Activated T-cell treated with anti-CD3 and anti-CD28 coated beads, Interleukin-2, amount 50 U/mL, for 24 hours (primary cell): ENCODE measurements around the gene IL23A.
A peak's percentile ranks its signal among the peaks of the same experiment; 100 is the strongest.

ENCODE experiments used
- DNase-seq: peaks from one replicate; pipeline ENCODE4 v3.0.0-alpha.2; 2020
- H3K27ac Mint-ChIP-seq: 2 replicates; pipeline ENCODE4 v1.8.0; 2020; ENCODE audit warnings: mild to moderate bottlenecking, mixed read lengths
- H3K27me3 Mint-ChIP-seq: 2 replicates; pipeline ENCODE4 v1.8.0; 2020; ENCODE audit warnings: mixed read lengths
- H3K36me3 Mint-ChIP-seq: 2 replicates; pipeline ENCODE4 v1.8.0; 2020; ENCODE audit warnings: low read depth, mixed read lengths
- H3K4me1 Mint-ChIP-seq: 2 replicates; pipeline ENCODE4 v1.8.0; 2020; ENCODE audit warnings: low read depth, mixed read lengths
- H3K4me3 Mint-ChIP-seq: 2 replicates; pipeline ENCODE4 v1.8.0; 2020; ENCODE audit warnings: mild to moderate bottlenecking, moderate library complexity, mixed read lengths
- H3K9me3 Mint-ChIP-seq: 2 replicates; pipeline ENCODE4 v1.8.0; 2020; ENCODE audit warnings: mixed read lengths

IL23A gene, protein sequence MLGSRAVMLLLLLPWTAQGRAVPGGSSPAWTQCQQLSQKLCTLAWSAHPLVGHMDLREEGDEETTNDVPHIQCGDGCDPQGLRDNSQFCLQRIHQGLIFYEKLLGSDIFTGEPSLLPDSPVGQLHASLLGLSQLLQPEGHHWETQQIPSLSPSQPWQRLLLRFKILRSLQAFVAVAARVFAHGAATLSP

DNA sequence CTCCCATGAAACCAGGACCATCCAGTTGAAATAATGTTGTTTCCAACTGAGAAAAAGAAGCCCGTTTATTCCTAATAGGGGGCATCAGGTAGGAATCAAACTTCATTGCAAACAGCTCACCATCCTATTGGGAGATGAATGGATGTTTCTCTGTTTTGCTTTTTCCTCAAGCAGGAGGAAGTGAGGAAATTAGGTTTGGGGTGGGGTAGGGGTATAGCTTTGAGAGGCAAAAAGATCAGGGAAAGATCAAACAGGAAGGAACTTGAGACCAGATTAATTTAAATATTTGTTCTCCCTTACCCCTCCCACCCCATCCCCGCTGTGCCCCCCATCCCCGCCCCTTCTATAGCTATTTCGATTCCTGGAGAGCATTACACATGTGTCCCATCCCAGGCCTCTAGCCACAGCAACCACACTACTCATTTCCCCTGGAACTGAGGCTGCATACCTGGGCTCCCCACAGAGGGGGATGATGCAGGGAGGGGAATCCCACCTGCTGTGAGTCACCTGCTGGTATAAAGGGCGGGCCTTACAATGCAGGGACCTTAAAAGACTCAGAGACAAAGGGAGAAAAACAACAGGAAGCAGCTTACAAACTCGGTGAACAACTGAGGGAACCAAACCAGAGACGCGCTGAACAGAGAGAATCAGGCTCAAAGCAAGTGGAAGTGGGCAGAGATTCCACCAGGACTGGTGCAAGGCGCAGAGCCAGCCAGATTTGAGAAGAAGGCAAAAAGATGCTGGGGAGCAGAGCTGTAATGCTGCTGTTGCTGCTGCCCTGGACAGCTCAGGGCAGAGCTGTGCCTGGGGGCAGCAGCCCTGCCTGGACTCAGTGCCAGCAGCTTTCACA is at the start of gene IL23A:
Gene IL23A, plus strand, starts transcription at position 577 of the 850 bp plus-strand sequence. Its CDS starts 161 bp downstream, at position 738.
- peak; percentile 84 for DNase-seq
- Mint-ChIP-seq H3K36me3 (peaks cover 51% of the 10 kb centered on the region), H3K9me3 (no peaks in the 10 kb centered on the region), H3K27ac (peak within 1 kb of the TSS; percentile 99), H3K4me1 (peaks cover 61% of the 10 kb centered on the region), H3K27me3 (no peaks in the 10 kb centered on the region), H3K4me3 (peak within 1 kb of the TSS; percentile 82)

DNA sequence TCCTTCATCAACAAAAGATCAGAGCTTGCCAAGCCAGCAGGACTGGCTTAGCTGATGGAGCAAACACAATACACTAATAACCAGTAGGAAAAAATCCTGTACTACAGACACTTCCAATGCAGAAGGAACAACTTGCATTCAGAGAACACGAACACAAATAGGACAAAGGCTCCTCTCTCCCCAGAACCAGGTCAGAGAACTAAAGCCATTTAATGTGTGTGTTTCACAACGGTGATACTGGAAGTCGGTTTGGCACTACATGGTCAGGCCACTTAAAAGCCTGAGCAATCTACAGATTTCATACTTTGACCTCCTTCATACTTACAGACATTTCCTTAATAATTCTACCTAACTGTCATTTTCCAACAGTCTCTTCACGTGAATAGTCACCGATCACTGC is 44.9 kb upstream of the IL23A start:
- Mint-ChIP-seq H3K27me3 (no peaks in the 10 kb centered on the region), H3K9me3 (no peaks in the 10 kb centered on the region), H3K4me3 (no peak overlapping the region), H3K4me1 (peaks cover 68% of the 10 kb centered on the region), H3K36me3 (peaks cover 87% of the 10 kb centered on the region), H3K27ac (peak overlapping the region; percentile 22)
- no peak for DNase-seq

DNA sequence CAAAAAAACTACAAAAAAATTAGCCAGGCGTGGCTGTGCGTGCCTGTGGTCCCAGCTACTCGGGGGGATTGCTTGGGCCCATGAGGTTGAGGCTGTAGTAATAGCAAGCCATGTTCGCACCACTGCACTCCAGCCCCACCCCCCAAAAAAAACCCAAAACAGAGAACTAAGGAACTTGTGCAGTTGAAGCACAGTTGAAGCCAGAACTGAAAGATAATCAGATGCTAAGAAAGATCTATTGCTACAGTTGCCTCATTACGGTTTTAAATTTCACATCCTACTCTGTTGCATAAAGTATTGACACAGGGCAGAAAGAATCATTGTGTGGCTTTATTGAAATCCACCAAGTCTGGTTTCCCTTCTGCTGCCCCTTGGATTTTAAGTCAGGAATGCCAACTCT is 42.4 kb upstream of the IL23A start:
- Mint-ChIP-seq H3K36me3 (peaks cover 85% of the 10 kb centered on the region), H3K27ac (peak overlapping the region; percentile 97), H3K9me3 (no peaks in the 10 kb centered on the region), H3K27me3 (no peaks in the 10 kb centered on the region), H3K4me1 (peaks cover 64% of the 10 kb centered on the region), H3K4me3 (no peak overlapping the region)
- no peak for DNase-seq

DNA sequence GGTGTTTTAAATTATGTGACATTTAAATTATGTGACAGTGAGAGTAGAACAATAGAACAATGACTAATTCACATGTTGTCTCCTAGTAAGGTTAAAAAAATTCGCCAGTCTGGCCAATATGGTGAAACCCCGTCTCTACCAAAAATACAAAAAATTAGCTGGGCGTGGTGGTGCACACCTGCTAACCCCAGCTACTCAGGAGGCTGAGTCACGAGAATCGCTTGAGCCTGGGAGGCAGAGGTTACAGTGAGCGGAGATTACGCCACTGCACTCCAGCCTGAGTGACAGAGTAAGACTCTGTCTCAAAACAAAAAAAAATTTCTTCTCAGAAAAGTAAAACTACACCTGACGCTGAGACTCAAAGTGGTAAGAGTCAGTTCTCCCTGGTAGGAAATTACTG is 41.3 kb upstream of the IL23A start:
- peak overlapping the region; percentile 97 for H3K27ac Mint-ChIP-seq
- H3K4me3 Mint-ChIP-seq, result peak overlapping the region; percentile 98
- H3K27me3 Mint-ChIP-seq, result no peaks in the 10 kb centered on the region
- H3K4me1 Mint-ChIP-seq, result peaks cover 63% of the 10 kb centered on the region
- peaks cover 82% of the 10 kb centered on the region for H3K36me3 Mint-ChIP-seq
- no peak for DNase-seq
- no peaks in the 10 kb centered on the region for H3K9me3 Mint-ChIP-seq

DNA sequence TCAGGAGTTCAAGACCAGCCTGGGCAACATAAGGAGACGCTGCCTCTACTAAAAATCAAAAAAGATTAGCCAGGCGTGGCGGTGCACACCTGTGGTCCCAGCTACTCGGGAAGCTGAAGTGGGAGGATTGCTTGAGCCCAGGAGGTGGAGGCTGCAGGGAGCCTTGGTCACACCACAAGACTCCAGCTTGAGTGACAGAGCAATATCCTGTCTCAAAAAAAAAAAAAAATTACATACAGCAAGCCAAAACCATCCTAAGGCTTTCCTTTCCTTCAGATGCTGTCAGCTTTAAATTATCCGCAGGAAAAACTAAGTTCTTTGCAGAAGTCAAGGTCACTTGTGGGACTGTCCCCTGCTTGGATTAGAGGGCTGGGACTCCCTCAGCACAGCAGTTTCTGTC is 39.9 kb upstream of the IL23A start:
- peak overlapping the region; percentile 97 for H3K27ac Mint-ChIP-seq
- peaks cover 56% of the 10 kb centered on the region for H3K4me1 Mint-ChIP-seq
- H3K4me3 Mint-ChIP-seq, result peak overlapping the region; percentile 98
- no peaks in the 10 kb centered on the region for H3K27me3 Mint-ChIP-seq
- DNase-seq, result no peak
- H3K36me3 Mint-ChIP-seq, result peaks cover 77% of the 10 kb centered on the region
- H3K9me3 Mint-ChIP-seq, result no peaks in the 10 kb centered on the region

DNA sequence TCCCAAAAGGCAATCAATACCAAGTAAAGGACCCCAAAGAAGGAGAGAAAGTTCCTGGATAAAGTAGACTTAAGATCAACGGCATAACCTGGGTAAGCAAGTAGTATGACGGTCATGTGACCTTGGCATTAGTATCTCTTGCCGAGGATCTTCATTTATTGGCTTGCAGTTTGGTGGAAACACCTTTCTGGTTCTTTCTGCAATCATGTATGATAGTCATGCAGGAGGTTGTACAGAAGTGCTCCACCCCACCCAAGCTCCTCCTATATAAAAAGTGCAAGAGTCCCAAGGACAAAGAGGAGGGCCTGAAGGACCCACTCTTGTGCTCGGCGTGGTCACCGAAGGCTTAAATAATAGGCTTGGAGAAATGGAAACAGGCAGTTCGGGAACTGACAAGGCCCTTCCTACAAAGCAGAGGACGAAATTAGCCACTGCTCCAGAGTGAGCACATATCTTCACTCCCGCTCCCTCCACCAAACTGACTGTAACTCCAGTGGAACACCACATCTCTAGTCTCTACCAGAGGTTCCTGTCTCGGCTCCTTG is 39.3 kb upstream of the IL23A start:
- peaks cover 77% of the 10 kb centered on the region for H3K36me3 Mint-ChIP-seq
- H3K27me3 Mint-ChIP-seq, result no peaks in the 10 kb centered on the region
- H3K4me3 Mint-ChIP-seq, result peak overlapping the region; percentile 98
- no peak for DNase-seq
- H3K4me1 Mint-ChIP-seq, result peaks cover 53% of the 10 kb centered on the region
- no peaks in the 10 kb centered on the region for H3K9me3 Mint-ChIP-seq
- peak overlapping the region; percentile 97 for H3K27ac Mint-ChIP-seq

DNA sequence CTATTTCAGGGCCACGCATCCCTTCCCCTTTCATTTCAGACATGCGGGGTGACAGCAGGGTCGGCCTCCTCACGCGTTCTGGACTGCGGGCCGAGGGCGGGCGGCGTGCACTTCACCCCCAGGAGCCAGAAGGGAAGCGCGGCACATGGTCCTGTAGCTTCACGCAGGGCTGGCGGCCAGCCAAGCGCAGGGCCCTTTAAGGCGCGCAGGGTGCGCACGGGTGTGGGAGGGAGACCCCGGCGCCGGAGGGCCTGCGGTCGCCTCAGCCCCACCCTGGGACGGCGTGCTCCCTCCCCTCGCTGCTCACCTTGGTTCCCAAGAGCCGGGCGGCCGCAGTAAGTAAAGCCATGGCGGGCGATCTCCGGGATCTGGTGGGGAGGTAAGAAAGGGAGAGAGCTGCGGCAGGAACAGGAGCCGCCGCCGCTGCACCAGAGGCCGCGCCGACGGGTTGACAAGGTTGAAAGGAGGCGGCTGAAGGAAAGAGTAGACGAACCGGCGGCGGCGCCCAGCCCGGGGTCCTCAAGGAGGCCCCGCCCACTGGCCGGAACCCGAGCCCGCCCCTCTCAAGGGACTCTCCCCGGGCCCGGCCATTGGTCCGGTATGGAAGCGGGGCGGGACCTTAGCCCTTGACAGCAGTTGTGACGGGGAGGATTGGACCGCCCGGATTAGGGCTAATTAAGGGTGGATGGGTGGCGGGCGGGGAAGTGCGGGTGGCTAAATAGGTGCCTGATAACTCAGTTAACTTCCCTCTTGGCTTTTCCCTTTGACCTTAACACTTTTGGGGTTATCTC is 38.6 kb upstream of the IL23A start, which contains the start of gene CS:
Gene CS, minus strand, starts transcription at position 478 of the 791 bp plus-strand sequence. Its CDS starts 129 bp downstream, at position 349.
- Mint-ChIP-seq H3K4me1 (peaks cover 51% of the 10 kb centered on the region), H3K27me3 (no peaks in the 10 kb centered on the region), H3K9me3 (no peaks in the 10 kb centered on the region), H3K36me3 (peaks cover 77% of the 10 kb centered on the region), H3K4me3 (peak within 1 kb of the TSS; percentile 98), H3K27ac (peak within 1 kb of the TSS; percentile 97)
- DNase-seq, result peak; percentile 98

DNA sequence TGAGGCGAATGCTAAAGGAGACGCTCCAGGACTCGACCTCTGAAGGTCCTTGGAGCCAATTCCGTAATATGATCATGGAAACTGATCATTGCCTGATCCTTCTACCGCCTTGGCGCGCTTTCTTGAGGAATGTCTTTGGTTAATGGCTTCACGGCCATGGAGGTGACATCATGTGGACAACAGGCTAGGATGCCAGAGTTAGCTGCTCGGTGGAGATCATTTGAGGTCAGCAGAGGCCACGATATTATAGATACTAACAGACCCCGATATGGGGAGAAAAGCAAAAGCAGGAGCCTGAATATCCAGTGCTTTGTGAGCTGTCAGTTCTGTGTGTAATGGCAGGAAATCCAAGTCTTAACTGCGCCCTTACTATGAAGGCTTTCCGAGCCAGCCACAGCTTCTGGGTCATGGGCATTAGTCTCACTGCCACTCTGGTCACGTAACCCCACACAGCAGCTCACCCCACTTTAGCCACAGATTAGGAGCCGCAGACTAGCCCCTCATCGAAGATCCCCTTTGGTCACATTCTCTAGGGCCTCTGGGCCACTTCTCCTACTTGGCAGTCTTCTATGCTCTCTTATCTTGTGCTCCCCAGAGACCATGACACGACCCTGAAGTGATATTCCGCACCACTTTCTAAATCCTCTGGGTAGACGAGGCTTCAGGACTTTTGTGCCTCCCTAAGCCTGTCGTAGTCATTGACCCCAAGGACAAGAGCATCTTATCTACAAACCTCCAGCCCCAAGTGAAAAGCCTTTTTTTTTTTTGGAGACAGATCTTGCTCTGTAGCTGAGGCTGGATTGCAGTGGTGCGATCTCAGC is 37.8 kb upstream of the IL23A start:
- peak; percentile 42 for DNase-seq
- H3K4me1 Mint-ChIP-seq, result peaks cover 49% of the 10 kb centered on the region
- H3K27me3 Mint-ChIP-seq, result no peaks in the 10 kb centered on the region
- H3K9me3 Mint-ChIP-seq, result no peaks in the 10 kb centered on the region
- peaks cover 78% of the 10 kb centered on the region for H3K36me3 Mint-ChIP-seq
- peak overlapping the region; percentile 97 for H3K27ac Mint-ChIP-seq
- H3K4me3 Mint-ChIP-seq, result peak overlapping the region; percentile 98

DNA sequence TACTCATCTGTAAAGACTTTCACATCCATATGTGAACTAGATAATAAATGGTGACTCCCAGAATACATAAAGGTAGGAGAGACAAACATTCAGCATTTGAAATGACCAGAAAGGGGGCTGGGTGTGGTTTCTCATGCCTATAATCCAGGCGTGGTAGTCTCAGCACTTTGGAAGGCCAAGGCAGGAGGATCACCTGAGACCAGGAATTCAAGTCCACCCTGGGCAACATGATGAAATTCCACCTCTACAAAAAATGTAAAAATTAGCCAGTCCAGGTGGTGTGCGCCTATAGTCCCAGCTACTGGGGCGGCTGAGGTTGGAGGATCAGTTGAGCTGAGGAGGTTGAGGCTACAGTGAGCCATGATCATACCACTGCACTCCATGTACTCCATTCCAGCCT is 34.4 kb upstream of the IL23A start:
- H3K27me3 Mint-ChIP-seq, result no peaks in the 10 kb centered on the region
- H3K27ac Mint-ChIP-seq, result no peak overlapping the region
- no peaks in the 10 kb centered on the region for H3K9me3 Mint-ChIP-seq

DNA sequence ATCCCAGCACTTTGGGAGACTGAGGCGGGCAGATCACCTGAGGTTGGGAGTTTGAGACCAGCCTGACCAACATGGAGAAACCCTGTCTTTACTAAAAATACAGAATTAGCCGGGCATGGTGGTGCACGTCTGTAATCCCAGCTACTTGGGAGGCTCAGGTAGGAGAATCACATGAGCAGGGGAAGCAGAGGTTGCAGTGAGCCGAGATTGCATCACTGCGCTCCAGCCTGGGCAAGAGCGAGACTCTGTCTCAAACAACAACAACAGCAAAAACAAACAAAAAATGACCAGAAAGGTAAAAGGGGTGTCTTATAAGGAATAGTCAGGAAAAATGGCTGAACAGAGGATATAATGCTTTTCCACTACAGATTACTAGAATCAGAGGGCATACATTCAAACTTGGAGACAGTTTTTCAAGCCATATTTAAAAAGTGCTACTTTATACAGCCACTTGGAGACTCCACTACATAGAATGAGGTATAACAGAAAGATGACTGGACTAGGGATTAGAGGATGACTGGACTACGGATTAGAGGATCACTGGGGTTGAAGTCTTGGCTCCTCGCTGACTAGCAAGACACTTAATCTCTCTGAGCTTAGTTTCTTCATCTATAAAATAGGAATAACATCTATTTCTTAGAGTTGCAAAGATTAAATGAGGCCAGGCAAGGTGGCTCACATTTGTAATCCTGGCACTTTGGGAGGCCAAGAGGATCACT is 33.7 kb upstream of the IL23A start:
- Mint-ChIP-seq H3K27me3 (no peaks in the 10 kb centered on the region), H3K4me3 (no peak overlapping the region), H3K4me1 (peaks cover 18% of the 10 kb centered on the region), H3K36me3 (peaks cover 71% of the 10 kb centered on the region), H3K9me3 (no peaks in the 10 kb centered on the region), H3K27ac (peak overlapping the region; percentile 9)
- no peak for DNase-seq

More for the DNA sequence above, 34.4 kb upstream of the IL23A start:
- H3K4me1 Mint-ChIP-seq, result peaks cover 18% of the 10 kb centered on the region
- DNase-seq, result no peak
- peaks cover 70% of the 10 kb centered on the region for H3K36me3 Mint-ChIP-seq
- H3K4me3 Mint-ChIP-seq, result no peak overlapping the region

DNA sequence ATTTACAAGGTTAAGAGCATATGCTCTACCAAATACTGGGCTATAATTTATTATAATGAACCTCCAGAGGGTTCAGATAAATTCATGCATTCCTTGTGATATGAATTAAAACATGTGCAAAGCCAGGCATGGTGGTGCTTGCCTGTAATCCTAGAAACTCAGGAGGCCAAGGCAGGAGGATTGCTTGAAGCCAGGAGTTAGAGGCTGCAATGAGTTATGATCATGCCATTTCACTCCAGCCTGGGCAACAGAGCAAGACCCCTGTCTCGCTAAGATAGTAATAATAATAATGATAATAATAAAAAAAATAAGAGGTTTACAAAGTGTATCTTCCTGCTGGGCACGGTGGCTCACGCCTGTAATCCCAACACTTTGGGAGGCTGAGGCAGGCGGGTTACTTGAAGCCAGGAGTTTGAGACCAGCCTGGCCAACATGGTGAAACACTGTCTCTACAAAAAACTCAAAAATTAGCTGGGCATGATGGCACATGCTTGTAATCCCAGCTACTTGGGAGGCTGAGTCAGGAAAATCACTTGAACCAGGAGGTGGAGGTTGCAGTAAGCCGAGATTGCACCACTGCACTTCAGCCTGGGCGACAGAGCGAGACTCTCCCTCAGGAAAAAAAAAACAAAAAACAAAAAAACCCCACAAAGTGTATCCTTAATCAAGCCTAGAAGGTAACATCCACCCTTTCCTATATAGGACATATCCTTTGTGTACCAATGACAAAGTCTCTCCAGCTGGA is 31.3 kb upstream of the IL23A start:
- DNase-seq, result no peak
- no peak overlapping the region for H3K4me3 Mint-ChIP-seq
- peaks cover 4% of the 10 kb centered on the region for H3K4me1 Mint-ChIP-seq
- H3K36me3 Mint-ChIP-seq, result peaks cover 73% of the 10 kb centered on the region
- no peaks in the 10 kb centered on the region for H3K9me3 Mint-ChIP-seq
- no peaks in the 10 kb centered on the region for H3K27me3 Mint-ChIP-seq
- no peak overlapping the region for H3K27ac Mint-ChIP-seq

DNA sequence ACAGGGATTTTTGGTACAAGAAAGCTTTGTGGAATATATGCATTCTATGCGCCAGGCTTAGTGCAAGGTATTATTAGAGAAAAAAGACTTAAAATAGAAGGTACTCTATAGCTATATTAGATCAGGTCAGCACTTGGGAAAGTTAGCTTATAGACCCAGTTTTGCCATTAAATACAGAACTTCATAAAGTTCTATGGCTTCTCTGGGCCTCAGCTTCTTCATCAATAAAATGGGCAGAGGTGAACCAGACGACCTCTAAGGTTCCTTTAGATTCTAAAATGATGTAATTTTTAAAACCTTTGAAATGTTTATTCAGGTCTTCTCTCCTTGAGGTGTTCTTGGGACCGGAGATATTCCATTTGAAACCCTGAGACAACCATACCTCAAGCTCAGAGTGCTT is 30.0 kb upstream of the IL23A start:
- H3K27ac Mint-ChIP-seq, result no peak overlapping the region
- H3K27me3 Mint-ChIP-seq, result no peaks in the 10 kb centered on the region
- H3K9me3 Mint-ChIP-seq, result no peaks in the 10 kb centered on the region
- no peak for DNase-seq
- H3K36me3 Mint-ChIP-seq, result peaks cover 77% of the 10 kb centered on the region
- H3K4me3 Mint-ChIP-seq, result no peak overlapping the region
- H3K4me1 Mint-ChIP-seq, result peaks cover 3% of the 10 kb centered on the region

DNA sequence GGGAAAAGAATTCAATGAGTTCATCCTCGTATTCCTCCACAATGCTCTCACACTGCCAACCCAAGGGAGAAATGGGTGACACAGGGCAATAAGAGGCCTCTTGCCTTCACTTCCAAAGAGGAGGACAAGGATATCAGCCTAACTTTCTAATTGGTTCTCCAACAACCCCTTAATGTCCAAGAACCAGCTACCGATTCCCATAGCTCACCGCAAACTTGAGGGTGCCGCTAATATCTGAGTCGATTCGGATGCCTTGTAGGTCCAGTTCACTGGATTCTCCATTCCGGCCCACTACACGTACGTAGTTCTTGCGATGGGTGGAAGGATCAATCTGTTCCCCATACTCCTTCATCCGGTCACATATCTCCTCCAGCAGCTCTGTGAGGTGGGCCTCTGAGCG is 27.7 kb upstream of the IL23A start:
- no peak overlapping the region for H3K4me3 Mint-ChIP-seq
- peak overlapping the region; percentile 42 for H3K27ac Mint-ChIP-seq
- DNase-seq, result no peak
- H3K9me3 Mint-ChIP-seq, result no peaks in the 10 kb centered on the region
- H3K36me3 Mint-ChIP-seq, result peaks cover 81% of the 10 kb centered on the region
- no peaks in the 10 kb centered on the region for H3K27me3 Mint-ChIP-seq
- peaks cover 12% of the 10 kb centered on the region for H3K4me1 Mint-ChIP-seq
